HEK293T (cell line): ENCODE results near the gene TEX51.

Source experiments
- CTCF ChIA-PET: fragments of 350-600 bp; formaldehyde crosslinking; extraction: SDS; loops from one replicate; lab custom pipeline; 2021; ENCODE audit warnings: antibody characterized with exemption, inconsistent platforms; lab: Yijun Ruan, JAX
- POLR2A ChIA-PET: fragments of 350-600 bp; formaldehyde crosslinking; extraction: SDS; loops from one replicate; lab custom pipeline; 2020; ENCODE audit warnings: antibody characterized with exemption, inconsistent platforms; lab: Yijun Ruan, JAX
- DNase-seq: peaks from one replicate; pipeline ENCODE4 v3.0.0; 2012; ENCODE audit warnings: mixed read lengths; ENCODE audit errors: extremely low spot score
- ARNT ChIP-seq: fragments of 450-650 bp; IDR thresholded peaks from 2 replicates; pipeline ENCODE4 v1.6.1; 2017; ENCODE audit warnings: mild to moderate bottlenecking
- BHLHE40 ChIP-seq: fragments of 450-650 bp; IDR thresholded peaks from 2 replicates; pipeline ENCODE4 v1.6.1; 2016; ENCODE audit warnings: mild to moderate bottlenecking, moderate library complexity, borderline replicate concordance
- CTBP1 ChIP-seq: fragments of 450-650 bp; IDR thresholded peaks from 2 replicates; pipeline ENCODE4 v1.6.1; 2016; ENCODE audit warnings: borderline replicate concordance
- ELF4 ChIP-seq: fragments of 450-650 bp; IDR thresholded peaks from 2 replicates; pipeline ENCODE4 v1.6.1; 2017; ENCODE audit warnings: antibody characterized with exemption
- FOXA1 ChIP-seq: fragments of 450-650 bp; IDR thresholded peaks from 2 replicates; pipeline ENCODE4 v1.6.1; 2016; ENCODE audit warnings: mild to moderate bottlenecking
- FOXK2 ChIP-seq: fragments of 450-650 bp; IDR thresholded peaks from 2 replicates; pipeline ENCODE4 v1.6.1; 2016; ENCODE audit warnings: mild to moderate bottlenecking
- FOXM1 ChIP-seq: fragments of 450-650 bp; IDR thresholded peaks from 2 replicates; pipeline ENCODE4 v1.6.1; 2017; ENCODE audit warnings: mild to moderate bottlenecking, borderline replicate concordance
- HDGF ChIP-seq: fragments of 450-650 bp; IDR thresholded peaks from 2 replicates; pipeline ENCODE4 v1.6.1; 2017; ENCODE audit warnings: antibody characterized with exemption, borderline replicate concordance
- L3MBTL2 ChIP-seq: fragments of 450-650 bp; conservative IDR thresholded peaks from 2 replicates; pipeline ENCODE4 v1.6.1; 2016; ENCODE audit warnings: mild to moderate bottlenecking
- LEF1 ChIP-seq: fragments of 450-650 bp; IDR thresholded peaks from 2 replicates; pipeline ENCODE4 v1.6.1; 2017; ENCODE audit warnings: mild to moderate bottlenecking, borderline replicate concordance
- NFRKB ChIP-seq: fragments of 450-650 bp; IDR thresholded peaks from 2 replicates; pipeline ENCODE4 v1.6.1; 2016; ENCODE audit warnings: mild to moderate bottlenecking, moderate library complexity
- SP1 ChIP-seq: fragments of 450-650 bp; IDR thresholded peaks from 2 replicates; pipeline ENCODE4 v1.6.1; 2017
- SUZ12 ChIP-seq: fragments of 450-650 bp; IDR thresholded peaks from 2 replicates; pipeline ENCODE4 v1.6.1; 2016; ENCODE audit warnings: mild to moderate bottlenecking
- TARDBP ChIP-seq: fragments of 450-650 bp; IDR thresholded peaks from 2 replicates; pipeline ENCODE4 v1.6.1; 2016
- ZNF384 ChIP-seq: fragments of 450-650 bp; IDR thresholded peaks from 2 replicates; pipeline ENCODE4 v1.6.1; 2016
- TF ChIP-seq, protein P1 (sequence below): fragments of 450-650 bp; IDR thresholded peaks from 2 replicates; pipeline ENCODE4 v1.6.1; 2016

The TEX51 gene

GRCh38 chr2:126890136-126890510, 8.6 kb upstream of the TEX51 start:
- DNase-seq: no peak
- ChIA-PET POLR2A (no interaction called here), CTCF (no interaction called here)
- TF ChIP-seq FOXK2 (no peak), FOXM1 (no peak), TARDBP (no peak), BHLHE40 (no peak), ZNF384 (no peak), ELF4 (no peak), HDGF (no peak), LEF1 (no peak), CTBP1 (no peak), FOXA1 (no peak), ARNT (no peak), SP1 (no peak)
- TF ChIP-seq, protein P1, sequence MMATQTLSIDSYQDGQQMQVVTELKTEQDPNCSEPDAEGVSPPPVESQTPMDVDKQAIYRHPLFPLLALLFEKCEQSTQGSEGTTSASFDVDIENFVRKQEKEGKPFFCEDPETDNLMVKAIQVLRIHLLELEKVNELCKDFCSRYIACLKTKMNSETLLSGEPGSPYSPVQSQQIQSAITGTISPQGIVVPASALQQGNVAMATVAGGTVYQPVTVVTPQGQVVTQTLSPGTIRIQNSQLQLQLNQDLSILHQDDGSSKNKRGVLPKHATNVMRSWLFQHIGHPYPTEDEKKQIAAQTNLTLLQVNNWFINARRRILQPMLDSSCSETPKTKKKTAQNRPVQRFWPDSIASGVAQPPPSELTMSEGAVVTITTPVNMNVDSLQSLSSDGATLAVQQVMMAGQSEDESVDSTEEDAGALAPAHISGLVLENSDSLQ: no peak

DNA sequence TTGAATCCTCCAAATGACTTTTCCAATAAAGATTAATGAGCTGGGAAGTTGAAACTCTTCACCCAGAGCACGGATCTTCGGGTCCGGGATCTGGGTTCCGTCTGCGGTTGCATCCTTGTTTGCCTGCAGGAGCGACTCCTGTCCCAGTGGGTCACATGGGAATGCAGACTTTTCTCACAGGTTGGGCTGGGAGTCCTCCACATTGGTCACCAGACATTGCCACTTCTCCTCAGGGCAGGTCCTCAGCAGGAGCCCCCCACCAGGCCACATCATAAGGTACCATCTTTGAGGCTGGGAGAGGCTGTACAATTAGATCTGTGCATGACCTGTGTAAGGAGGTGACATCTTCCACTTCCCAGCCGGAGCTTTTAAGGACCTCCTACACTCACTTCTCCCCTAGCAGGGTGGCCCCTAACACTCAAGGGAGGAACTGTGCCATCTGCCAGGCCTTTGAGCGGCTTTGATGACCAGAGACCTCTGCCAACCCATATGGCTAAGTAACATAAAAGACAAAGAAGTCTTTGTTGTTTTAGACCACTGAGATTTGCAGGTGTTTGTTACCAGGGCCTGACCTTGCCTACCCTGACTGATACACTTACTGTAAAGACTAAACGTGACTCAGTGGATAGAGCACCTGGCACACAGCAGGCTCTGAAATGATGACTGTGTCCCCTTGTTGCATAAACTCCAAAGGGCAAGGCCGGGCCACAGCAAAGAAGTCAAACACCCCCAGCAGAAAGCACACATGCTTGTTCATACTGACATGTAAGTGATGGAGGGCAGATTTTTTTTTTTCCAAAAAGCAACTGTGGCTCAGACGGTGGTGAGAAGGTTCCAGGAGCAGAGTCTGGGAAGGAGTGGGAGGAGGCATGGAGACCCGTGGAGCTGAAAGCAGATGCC, 7.9 kb upstream of the TEX51 start:
- TF ChIP-seq SP1: no peak
- TF ChIP-seq FOXK2: no peak

GRCh38 chr2:126891681-126892500, 6.8 kb upstream of the TEX51 start:
- CTCF ChIA-PET: no interaction called here
- POLR2A ChIA-PET: no interaction called here
- TF ChIP-seq TARDBP: no peak
- TF ChIP-seq FOXM1: no peak
- TF ChIP-seq BHLHE40: no peak
- no peak for TF ChIP-seq ELF4
- no peak for TF ChIP-seq SUZ12
- TF ChIP-seq CTBP1: no peak
- no peak for TF ChIP-seq ZNF384
- no peak for TF ChIP-seq FOXA1
- no peak for TF ChIP-seq NFRKB
- TF ChIP-seq LEF1: no peak
- no peak for TF ChIP-seq HDGF
- TF ChIP-seq SP1: no peak
- no peak for TF ChIP-seq L3MBTL2
- TF ChIP-seq, protein P1: no peak
- no peak for TF ChIP-seq FOXK2
- no peak for TF ChIP-seq ARNT
- DNase-seq: no peak

More for the DNA sequence above, 7.9 kb upstream of the TEX51 start:
- no peak for DNase-seq
- ChIA-PET CTCF (no interaction called here), POLR2A (no interaction called here)

DNA sequence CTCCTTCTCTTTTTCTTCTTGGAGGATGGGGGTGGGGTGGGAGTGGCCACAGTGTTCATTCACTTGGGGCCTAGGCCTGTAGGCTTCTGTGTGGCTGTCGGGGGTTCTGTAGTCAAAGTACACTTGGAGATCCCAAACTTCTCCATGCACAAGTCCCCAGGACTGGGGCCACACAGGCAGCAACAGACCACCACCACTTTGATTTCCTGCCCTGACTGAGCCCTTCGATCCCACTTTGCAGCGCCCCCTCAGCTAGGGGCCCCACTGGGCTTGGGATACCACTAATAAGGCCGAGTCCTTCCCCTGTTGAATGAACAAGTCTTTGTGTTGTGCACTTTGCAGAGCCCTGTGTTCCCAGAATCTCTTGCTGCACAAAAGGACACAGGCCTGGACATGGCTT, 5.5 kb upstream of the TEX51 start:
- no peak for DNase-seq
- POLR2A ChIA-PET: no interaction called here
- CTCF ChIA-PET: no interaction called here
- TF ChIP-seq L3MBTL2: no peak
- no peak for TF ChIP-seq TARDBP
- TF ChIP-seq ZNF384: no peak
- no peak for TF ChIP-seq FOXM1
- no peak for TF ChIP-seq BHLHE40
- TF ChIP-seq ELF4: no peak
- TF ChIP-seq FOXK2: no peak
- TF ChIP-seq LEF1: no peak
- TF ChIP-seq HDGF: no peak
- TF ChIP-seq SUZ12: no peak

GRCh38 chr2:126893606-126894005, 5.1 kb upstream of the TEX51 start:
- CTCF ChIA-PET: no interaction called here
- no peak for DNase-seq
- POLR2A ChIA-PET: no interaction called here
- TF ChIP-seq FOXM1: no peak
- no peak for TF ChIP-seq CTBP1
- TF ChIP-seq, protein P1: no peak
- no peak for TF ChIP-seq TARDBP

- ChIA-PET POLR2A (no interaction called here), CTCF (interaction anchor here (1.0 kb wide), 1 partner anchor 8 kb away, joined by 5 read pairs; no protein-coding TSS in a partner anchor)
- DNase-seq: no peak
- TF ChIP-seq ARNT: no peak
- TF ChIP-seq SP1: no peak
- TF ChIP-seq CTBP1: no peak
- no peak for TF ChIP-seq FOXM1
- TF ChIP-seq ZNF384: no peak
- TF ChIP-seq NFRKB: no peak
- no peak for TF ChIP-seq ELF4
- TF ChIP-seq, protein P1: no peak
- TF ChIP-seq FOXA1: no peak
- TF ChIP-seq BHLHE40: no peak
- no peak for TF ChIP-seq TARDBP
- no peak for TF ChIP-seq FOXK2
- no peak for TF ChIP-seq SUZ12
- TF ChIP-seq LEF1: no peak
- no peak for TF ChIP-seq HDGF
- no peak for TF ChIP-seq L3MBTL2
Observed at GRCh38 chr2:126894082-126894481, 4.6 kb upstream of the TEX51 start.
